Activated CD8-positive, alpha-beta T cell treated with anti-CD3 and anti-CD28 coated beads, Interleukin-2, amount 10 ng/mL, durations not matched to agents 7 days and 5 days (primary cell): ENCODE data around the gene PIEZO2. TPM values are rescaled to one million over a fixed set of nuclear protein-coding genes. Genes with fewer than 3 reads are reported as not detected.

Experiments used
- ATAC-seq: fragments of 150-1000 bp; cut with Tn5 transposase; one replicate; pipeline ENCODE4 v1.10.0; 2021; ENCODE audit warnings: moderate library complexity
- CTCF ChIA-PET: fragments of 350-600 bp; sonication (Branson Sonifier 250); formaldehyde crosslinking; loops from one replicate; lab custom pipeline; 2021; ENCODE audit warnings: antibody characterized with exemption; lab: Charles Lee
- POLR2A ChIA-PET: fragments of 350-600 bp; sonication (Branson Sonifier 250); formaldehyde crosslinking; loops from one replicate; lab custom pipeline; 2021; ENCODE audit warnings: antibody characterized with exemption; lab: Charles Lee
- DNase-seq: peaks from one replicate; pipeline ENCODE4 v3.0.0-alpha.2; 2020
- H3K27ac Mint-ChIP-seq: one replicate; pipeline ENCODE4 v1.8.0; 2021; ENCODE audit warnings: mild to moderate bottlenecking, mixed read lengths
- H3K27me3 Mint-ChIP-seq: one replicate; pipeline ENCODE4 v1.8.0; 2021; ENCODE audit warnings: low read depth, mixed read lengths
- H3K36me3 Mint-ChIP-seq: one replicate; pipeline ENCODE4 v1.8.0; 2021; ENCODE audit warnings: low read depth, mixed read lengths
- H3K4me1 Mint-ChIP-seq: one replicate; pipeline ENCODE4 v1.8.0; 2021; ENCODE audit warnings: low read depth, mixed read lengths
- H3K4me3 Mint-ChIP-seq: one replicate; pipeline ENCODE4 v1.8.0; 2021; ENCODE audit warnings: mild to moderate bottlenecking, mixed read lengths
- H3K9me3 Mint-ChIP-seq: one replicate; pipeline ENCODE4 v1.8.0; 2022; ENCODE audit warnings: mixed read lengths; ENCODE audit not compliant: insufficient read depth
- total RNA-seq, 2 experiments: library from RNA; stranded (reverse); gene quantifications; one replicate each; pipeline ENCODE4 v1.2.3, GENCODE V29; 2021

Gene PIEZO2
- total RNA-seq, 2 experiments from 2014 or later, result not detected

- Mint-ChIP-seq H3K27ac (no peak overlapping the region), H3K27me3 (no peaks in the 10 kb centered on the region), H3K4me3 (no peak overlapping the region), H3K4me1 (no peaks in the 10 kb centered on the region), H3K9me3 (no peaks in the 10 kb centered on the region), H3K36me3 (no peaks in the 10 kb centered on the region)
- ATAC-seq, result no peak
- DNase-seq, result no peak
- ChIA-PET CTCF (no interaction called here), POLR2A (no interaction called here)
These were observed 139.5 kb downstream of the PIEZO2 start for GRCh38 chr18:11009869-11010268.

GRCh38 chr18:11009147-11009546 is 140.2 kb downstream of the PIEZO2 start:
- CTCF ChIA-PET, result no interaction called here
- DNase-seq (no peak), ATAC-seq (no peak)
- POLR2A ChIA-PET, result no interaction called here
- no peaks in the 10 kb centered on the region for H3K27me3 Mint-ChIP-seq
- no peaks in the 10 kb centered on the region for H3K9me3 Mint-ChIP-seq
- H3K27ac Mint-ChIP-seq, result no peak overlapping the region
- H3K36me3 Mint-ChIP-seq, result no peaks in the 10 kb centered on the region
- H3K4me3 Mint-ChIP-seq, result no peak overlapping the region
- no peaks in the 10 kb centered on the region for H3K4me1 Mint-ChIP-seq

GRCh38 chr18:11008505-11008904 is 140.9 kb downstream of the PIEZO2 start:
- POLR2A ChIA-PET, result no interaction called here
- no peak for ATAC-seq
- H3K4me3 Mint-ChIP-seq, result no peak overlapping the region
- no peaks in the 10 kb centered on the region for H3K9me3 Mint-ChIP-seq
- CTCF ChIA-PET, result no interaction called here
- DNase-seq, result no peak
- H3K4me1 Mint-ChIP-seq, result no peaks in the 10 kb centered on the region
- H3K36me3 Mint-ChIP-seq, result no peaks in the 10 kb centered on the region
- H3K27me3 Mint-ChIP-seq, result no peaks in the 10 kb centered on the region
- H3K27ac Mint-ChIP-seq, result no peak overlapping the region

DNA sequence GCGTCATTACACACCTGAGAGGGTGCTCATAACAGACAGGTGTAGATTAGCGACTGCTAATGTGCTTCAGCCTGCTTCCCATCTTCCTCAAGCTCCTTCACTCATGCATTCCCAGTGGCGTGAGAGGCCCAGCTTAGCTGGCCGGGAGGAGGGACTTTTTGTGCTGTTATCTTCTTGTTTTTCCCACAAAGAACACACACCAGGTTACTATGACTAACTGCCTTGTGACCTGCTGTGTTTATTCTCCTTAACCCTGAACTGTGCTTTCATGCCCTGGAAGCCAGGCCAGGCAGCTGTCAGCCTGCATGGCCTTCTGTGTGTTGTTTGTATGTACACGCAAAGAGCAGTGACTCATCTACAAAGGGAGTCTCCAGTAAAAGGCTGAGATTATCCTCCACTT is 143.8 kb downstream of the PIEZO2 start:
- no peaks in the 10 kb centered on the region for H3K27me3 Mint-ChIP-seq
- no peak overlapping the region for H3K4me3 Mint-ChIP-seq
- H3K36me3 Mint-ChIP-seq, result no peaks in the 10 kb centered on the region
- ATAC-seq, result no peak
- H3K9me3 Mint-ChIP-seq, result no peaks in the 10 kb centered on the region
- H3K4me1 Mint-ChIP-seq, result no peaks in the 10 kb centered on the region
- CTCF ChIA-PET, result no interaction called here
- POLR2A ChIA-PET, result no interaction called here
- DNase-seq, result no peak
- H3K27ac Mint-ChIP-seq, result no peak overlapping the region

DNA sequence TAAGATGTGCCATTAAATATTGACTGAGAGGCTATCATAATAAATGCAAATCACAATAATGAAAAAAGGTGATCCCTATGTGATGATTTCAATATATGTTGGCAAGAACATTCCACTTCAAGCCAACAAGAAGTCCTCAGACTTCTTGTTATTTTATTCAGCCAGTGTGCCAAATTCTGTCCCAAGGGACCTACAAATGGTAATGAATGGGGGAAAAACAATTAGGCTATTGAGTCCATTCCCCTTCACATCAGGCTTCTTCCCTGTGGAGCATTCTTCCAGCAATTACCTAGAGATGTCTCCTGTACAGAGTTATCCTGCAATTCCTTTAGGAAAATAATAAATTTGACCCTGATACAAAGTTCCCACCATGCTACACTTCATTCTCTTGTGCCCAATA is 144.4 kb downstream of the PIEZO2 start:
- Mint-ChIP-seq H3K4me1 (no peaks in the 10 kb centered on the region), H3K4me3 (no peak overlapping the region), H3K36me3 (no peaks in the 10 kb centered on the region), H3K27ac (no peak overlapping the region), H3K9me3 (no peaks in the 10 kb centered on the region), H3K27me3 (no peaks in the 10 kb centered on the region)
- no peak for ATAC-seq
- DNase-seq, result no peak
- POLR2A ChIA-PET, result no interaction called here
- CTCF ChIA-PET, result no interaction called here

DNA sequence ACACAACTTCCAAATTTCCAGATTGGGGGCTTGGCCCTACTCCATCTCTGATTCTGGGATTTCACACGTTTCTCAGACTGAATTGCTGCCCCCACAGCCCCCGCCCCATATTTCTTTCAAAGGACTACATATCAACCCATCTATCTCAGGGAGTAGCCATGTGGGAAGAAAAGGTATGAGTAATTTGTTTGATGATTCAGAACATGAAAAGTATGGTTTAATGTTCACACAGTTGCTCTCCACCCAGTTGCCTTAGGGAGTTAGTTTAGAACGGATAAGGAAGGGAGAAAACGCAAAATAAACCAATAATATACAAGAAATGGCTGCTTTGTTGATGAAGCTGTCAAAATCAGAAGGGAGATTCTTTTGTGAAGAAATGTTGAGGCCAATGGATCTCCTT is 145.1 kb downstream of the PIEZO2 start:
- POLR2A ChIA-PET, result no interaction called here
- Mint-ChIP-seq H3K4me1 (no peaks in the 10 kb centered on the region), H3K27me3 (no peaks in the 10 kb centered on the region), H3K9me3 (no peaks in the 10 kb centered on the region), H3K36me3 (no peaks in the 10 kb centered on the region), H3K27ac (no peak overlapping the region), H3K4me3 (no peak overlapping the region)
- ATAC-seq (no peak), DNase-seq (no peak)
- CTCF ChIA-PET, result no interaction called here

DNA sequence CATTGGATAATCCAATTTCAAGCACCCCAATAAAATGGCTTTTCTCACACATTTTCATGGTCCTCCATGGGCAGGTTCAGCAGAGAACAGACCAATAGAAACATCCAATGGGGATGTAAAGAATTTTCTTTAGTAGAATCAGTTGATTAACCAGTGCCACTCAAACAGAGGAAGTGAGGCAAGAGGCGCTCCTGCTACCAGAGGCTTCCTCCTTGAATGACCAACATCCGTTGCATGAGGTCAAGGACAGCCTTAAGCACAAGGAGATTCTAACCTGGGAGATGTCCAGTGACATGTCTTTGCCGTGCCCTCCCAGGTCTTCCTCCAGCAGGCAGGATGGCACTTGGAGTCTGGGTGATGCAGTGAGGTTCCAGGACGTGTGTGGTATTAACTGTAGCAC is 146.6 kb downstream of the PIEZO2 start:
- H3K4me1 Mint-ChIP-seq, result no peaks in the 10 kb centered on the region
- H3K27ac Mint-ChIP-seq, result no peak overlapping the region
- ChIA-PET POLR2A (no interaction called here), CTCF (no interaction called here)
- no peaks in the 10 kb centered on the region for H3K36me3 Mint-ChIP-seq
- DNase-seq, result no peak
- no peak overlapping the region for H3K4me3 Mint-ChIP-seq
- H3K9me3 Mint-ChIP-seq, result no peaks in the 10 kb centered on the region
- no peaks in the 10 kb centered on the region for H3K27me3 Mint-ChIP-seq
- no peak for ATAC-seq

DNA sequence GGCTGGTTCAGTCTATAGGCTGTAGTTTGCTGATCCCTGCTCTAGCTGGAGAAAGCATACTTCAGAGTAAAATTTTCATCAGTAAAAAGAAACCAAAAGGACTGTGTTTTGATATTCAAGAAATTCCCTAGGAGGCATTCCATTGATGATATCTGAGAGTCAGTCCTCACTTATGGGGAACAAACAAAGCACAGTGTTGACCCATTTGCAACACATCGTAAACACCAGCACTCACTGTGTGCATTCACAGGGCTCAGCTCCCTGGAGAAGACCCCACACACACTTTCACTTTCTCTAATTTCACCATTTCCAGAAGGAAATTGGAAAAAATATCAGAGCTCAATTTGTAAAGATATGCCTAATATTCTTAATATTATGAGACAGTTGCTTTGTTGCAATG is 147.1 kb downstream of the PIEZO2 start:
- Mint-ChIP-seq H3K27me3 (no peaks in the 10 kb centered on the region), H3K9me3 (peaks cover 5% of the 10 kb centered on the region), H3K4me1 (no peaks in the 10 kb centered on the region), H3K27ac (no peak overlapping the region), H3K36me3 (no peaks in the 10 kb centered on the region), H3K4me3 (no peak overlapping the region)
- ChIA-PET POLR2A (no interaction called here), CTCF (no interaction called here)
- DNase-seq (no peak), ATAC-seq (no peak)

- ATAC-seq (no peak), DNase-seq (no peak)
- peaks cover 4% of the 10 kb centered on the region for H3K4me1 Mint-ChIP-seq
- no peaks in the 10 kb centered on the region for H3K27me3 Mint-ChIP-seq
- no peak overlapping the region for H3K27ac Mint-ChIP-seq
- H3K9me3 Mint-ChIP-seq, result peaks cover 19% of the 10 kb centered on the region
- no peak overlapping the region for H3K4me3 Mint-ChIP-seq
- ChIA-PET POLR2A (no interaction called here), CTCF (no interaction called here)
- no peaks in the 10 kb centered on the region for H3K36me3 Mint-ChIP-seq
These were observed 149.3 kb downstream of the PIEZO2 start for GRCh38 chr18:11000071-11000470.

DNA sequence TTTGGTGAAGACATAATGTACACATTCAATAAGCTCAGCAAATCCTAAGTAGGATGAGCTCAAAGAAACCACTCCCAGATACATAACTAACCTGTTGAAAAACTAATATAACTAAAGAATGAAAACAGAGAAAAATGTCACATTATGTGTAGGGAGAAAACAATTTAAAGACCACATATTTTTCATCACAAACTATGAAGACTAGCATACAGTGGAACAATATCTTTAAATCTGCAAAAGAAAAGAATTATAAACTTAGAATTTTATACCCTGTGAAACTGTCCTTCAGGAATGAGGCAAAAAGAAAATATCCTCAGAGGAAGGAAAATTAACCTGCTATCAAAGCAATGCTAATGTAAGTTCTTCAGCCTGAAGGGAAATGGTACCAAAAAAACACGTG is 151.5 kb downstream of the PIEZO2 start:
- no peak for DNase-seq
- H3K9me3 Mint-ChIP-seq, result peaks cover 24% of the 10 kb centered on the region
- H3K4me1 Mint-ChIP-seq, result peaks cover 5% of the 10 kb centered on the region
- ChIA-PET POLR2A (no interaction called here), CTCF (no interaction called here)
- no peaks in the 10 kb centered on the region for H3K36me3 Mint-ChIP-seq
- ATAC-seq, result no peak
- H3K27ac Mint-ChIP-seq, result no peak overlapping the region
- no peak overlapping the region for H3K4me3 Mint-ChIP-seq
- no peaks in the 10 kb centered on the region for H3K27me3 Mint-ChIP-seq

GRCh38 chr18:10995550-10995949 is 153.8 kb downstream of the PIEZO2 start:
- Mint-ChIP-seq H3K4me3 (no peak overlapping the region), H3K9me3 (peaks cover 26% of the 10 kb centered on the region), H3K27ac (no peak overlapping the region), H3K4me1 (peaks cover 5% of the 10 kb centered on the region), H3K27me3 (no peaks in the 10 kb centered on the region), H3K36me3 (no peaks in the 10 kb centered on the region)
- CTCF ChIA-PET, result interaction anchor here (1.1 kb wide), 1 partner anchor 173 kb away, joined by 3 read pairs; no protein-coding TSS in a partner anchor
- DNase-seq, result no peak
- no peak for ATAC-seq
- POLR2A ChIA-PET, result no interaction called here

- ATAC-seq, result no peak
- no peaks in the 10 kb centered on the region for H3K4me1 Mint-ChIP-seq
- no peak for DNase-seq
- peaks cover 20% of the 10 kb centered on the region for H3K9me3 Mint-ChIP-seq
- H3K27me3 Mint-ChIP-seq, result no peaks in the 10 kb centered on the region
- ChIA-PET POLR2A (no interaction called here), CTCF (no interaction called here)
- no peaks in the 10 kb centered on the region for H3K36me3 Mint-ChIP-seq
- H3K4me3 Mint-ChIP-seq, result no peak overlapping the region
- no peak overlapping the region for H3K27ac Mint-ChIP-seq
These were observed 159.9 kb downstream of the PIEZO2 start for GRCh38 chr18:10989486-10989885.

GRCh38 chr18:10985689-10986088 is 163.7 kb downstream of the PIEZO2 start:
- H3K27ac Mint-ChIP-seq, result no peak overlapping the region
- H3K4me1 Mint-ChIP-seq, result no peaks in the 10 kb centered on the region
- H3K9me3 Mint-ChIP-seq, result peaks cover 21% of the 10 kb centered on the region
- DNase-seq, result no peak
- ATAC-seq, result no peak
- no peaks in the 10 kb centered on the region for H3K27me3 Mint-ChIP-seq
- no peak overlapping the region for H3K4me3 Mint-ChIP-seq
- POLR2A ChIA-PET, result no interaction called here
- H3K36me3 Mint-ChIP-seq, result no peaks in the 10 kb centered on the region
- CTCF ChIA-PET, result no interaction called here
